Measurements from ENCODE around the gene MBNL2.

The MBNL2 gene

DNA sequence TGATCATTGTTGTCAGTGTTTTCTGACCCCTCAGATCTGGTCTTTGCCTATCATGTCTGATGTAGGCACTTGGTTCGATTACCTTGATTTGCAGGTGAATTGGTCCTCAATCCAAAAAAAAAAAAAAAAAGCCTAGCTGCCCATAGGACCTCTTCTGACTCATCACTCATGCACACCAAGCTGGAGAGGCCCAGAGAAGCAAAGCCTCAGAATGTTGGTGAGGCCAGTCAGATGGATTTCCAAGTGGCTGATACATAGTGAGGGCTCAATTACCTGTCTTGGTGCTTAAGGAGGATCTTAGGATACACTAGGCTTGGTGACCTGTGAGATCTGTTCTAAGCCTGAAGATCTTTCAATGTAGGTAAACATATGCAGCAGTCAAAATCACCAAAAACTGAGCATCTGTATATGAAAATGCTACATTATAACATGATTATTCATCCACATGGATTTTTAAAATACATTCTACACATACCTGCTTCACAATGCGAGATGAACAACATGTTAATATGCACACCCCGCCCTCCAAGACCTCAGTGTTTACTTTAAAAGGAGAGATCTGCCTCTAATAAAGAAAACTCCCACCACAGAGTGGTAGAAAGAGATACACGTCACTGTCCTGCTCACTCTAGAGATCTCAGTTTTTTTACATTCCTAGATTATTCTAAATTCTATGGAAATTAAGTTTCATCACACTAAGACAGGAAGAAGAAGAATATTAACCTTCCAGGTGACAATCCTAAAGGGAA is 132.0 kb downstream of the MBNL2 start:
- DNase-seq: no peak

DNA sequence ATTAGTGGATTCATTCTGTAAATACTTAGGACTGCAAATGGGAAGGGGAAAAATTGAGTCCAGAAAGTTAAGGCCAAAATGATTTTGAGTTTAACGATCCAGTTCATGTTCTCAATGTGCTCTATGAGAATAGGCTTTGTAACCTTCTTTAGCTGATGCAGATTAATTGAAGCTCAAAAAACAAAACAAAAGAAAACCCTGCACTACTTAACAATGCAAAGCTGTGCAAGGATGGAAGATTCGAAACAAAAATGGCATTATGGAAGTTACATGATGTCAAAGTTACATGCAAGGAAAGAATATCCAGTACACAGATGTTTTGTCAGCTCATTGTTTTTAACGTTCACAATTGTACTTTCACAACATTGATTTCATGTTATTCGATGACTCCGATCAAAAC is 132.7 kb downstream of the MBNL2 start:
- no peak for DNase-seq

DNA sequence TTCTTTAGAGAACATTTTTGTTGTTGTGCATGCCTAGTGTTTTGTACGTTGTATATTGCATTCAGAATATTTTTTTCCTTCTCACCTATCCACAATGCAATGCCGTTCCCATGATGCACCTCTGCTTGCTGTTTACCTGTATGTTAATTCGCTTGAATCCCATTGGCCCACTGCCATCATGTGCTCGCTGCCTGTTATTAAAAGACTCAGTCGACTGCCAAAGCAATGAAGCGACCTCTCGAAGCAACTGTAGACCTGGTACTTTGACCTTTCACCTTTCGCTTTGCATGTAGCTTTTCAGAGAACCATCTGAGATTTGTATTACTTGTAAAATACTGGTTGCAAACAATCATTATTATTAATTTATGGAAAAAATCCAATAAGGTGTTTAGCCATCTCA is 134.5 kb downstream of the MBNL2 start:
- no peak for DNase-seq

DNA sequence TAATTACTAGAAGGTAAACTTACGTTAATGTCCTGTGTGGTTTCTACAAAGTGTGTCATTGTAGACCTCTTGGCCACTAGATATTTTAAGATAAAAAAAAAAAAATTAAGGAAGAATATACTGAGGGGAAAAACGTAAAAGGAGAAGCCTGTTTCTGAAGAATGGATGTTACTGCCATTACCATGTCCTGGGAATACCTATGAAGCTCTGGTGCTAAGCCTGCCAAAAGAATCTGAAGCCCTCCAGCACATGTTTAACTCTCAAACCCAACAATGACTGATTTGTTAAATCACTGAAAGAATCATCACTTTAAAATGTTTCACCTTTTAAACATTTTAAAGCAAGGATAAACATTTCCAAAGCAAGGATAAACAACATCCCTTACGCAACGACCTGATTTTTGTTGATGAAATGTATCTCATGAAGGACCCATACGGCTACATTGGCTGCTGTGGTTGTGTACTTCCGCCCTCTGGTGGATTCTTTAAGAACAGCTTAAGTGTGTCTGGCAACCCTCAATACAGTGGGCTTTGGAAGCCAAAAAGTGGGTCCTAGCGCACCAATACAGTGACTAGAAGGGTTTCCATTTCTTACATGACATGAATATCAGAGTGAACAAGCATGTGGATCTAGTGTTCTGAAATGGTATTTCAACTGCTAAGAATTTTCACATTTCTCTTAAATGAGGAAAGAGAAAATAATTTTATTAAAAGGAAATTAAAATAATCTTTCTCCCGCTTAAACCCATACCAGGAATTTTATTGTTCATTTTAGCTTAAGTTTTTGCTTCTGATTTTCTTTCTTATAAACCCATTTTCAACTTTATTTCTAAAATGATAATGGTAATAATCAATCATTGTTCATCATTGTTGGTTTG is 137.3 kb downstream of the MBNL2 start:
- peak; percentile 65 for DNase-seq

DNA sequence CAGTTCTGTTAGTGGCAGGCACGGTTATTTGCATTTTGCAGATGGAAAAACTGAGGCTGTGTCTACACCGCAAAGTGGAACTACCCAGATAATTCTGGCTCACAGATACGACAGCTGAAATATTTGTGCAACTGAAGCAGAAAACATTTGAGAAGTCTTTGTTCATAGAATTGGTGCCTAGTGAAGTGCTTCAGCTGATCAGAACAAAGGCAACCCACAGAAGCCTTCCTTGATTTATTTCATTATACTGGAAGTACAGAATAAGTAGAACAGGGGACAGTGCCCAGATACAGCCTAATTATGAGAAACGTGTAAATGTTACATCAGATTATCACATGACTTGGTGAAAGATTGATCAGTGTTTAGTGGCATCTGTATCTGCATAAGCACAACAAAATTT is 138.5 kb downstream of the MBNL2 start:
- DNase-seq: no peak

DNA sequence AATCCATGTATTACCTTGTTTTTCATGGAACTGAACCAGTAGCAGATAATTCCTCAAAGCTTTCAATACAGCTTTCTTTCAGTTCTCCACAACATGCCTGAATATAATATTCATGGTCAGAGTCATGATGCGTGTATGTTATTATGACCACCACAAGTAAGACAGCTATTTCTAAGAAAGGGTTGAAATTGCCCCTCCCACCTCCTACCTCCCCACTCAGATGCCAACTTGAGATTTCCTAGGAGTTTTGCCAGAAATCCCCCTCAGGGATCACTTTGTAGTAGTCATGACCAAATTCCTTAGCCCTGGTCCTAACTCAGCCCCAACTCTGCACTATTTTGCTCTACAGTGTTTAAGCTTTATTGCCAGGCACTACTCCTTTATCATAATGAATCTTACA is 141.9 kb downstream of the MBNL2 start:
- DNase-seq: no peak

DNA sequence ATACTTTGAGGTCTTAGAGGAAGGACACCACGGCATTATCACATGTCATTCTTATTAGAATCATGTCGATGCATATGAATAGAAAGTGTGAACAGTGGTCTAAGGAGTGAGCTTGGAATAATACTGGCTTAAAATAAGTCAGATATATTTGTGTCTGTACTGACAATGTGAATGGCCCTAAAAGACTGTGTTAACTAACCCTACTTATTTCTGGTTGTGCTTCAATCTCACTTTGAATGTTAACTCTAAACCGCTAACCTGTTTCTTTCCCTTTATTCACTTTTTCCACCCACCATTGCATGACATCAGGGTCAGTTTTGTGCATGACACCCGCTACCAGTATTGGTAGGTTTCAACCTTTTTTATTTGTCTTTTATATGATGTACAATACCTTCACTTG is 142.7 kb downstream of the MBNL2 start:
- no peak for DNase-seq

DNA sequence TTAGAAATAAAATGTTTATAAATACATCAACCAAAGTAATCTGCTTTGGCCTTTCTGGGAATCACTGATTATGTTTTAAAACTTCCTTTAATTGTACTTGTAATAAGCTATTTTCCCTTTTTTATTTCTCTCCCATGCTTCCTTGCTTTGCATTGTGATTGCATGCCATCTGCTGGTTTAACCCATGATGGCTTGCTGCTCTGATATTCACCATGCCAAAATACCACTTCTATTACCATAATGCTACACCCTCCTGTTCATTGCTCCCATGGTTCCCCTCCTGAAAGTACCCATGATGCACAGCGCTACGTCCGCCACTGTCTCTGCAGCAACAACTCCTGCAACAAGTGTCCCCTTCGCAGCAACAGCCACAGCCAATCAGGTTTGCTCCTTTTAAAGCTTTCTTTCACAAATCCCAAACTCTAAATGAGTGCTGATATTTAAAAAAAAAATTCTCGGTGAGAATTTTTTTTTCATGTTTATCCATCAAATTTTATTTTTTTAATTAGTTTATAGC is 144.1 kb downstream of the MBNL2 start:
- DNase-seq: no peak

DNA sequence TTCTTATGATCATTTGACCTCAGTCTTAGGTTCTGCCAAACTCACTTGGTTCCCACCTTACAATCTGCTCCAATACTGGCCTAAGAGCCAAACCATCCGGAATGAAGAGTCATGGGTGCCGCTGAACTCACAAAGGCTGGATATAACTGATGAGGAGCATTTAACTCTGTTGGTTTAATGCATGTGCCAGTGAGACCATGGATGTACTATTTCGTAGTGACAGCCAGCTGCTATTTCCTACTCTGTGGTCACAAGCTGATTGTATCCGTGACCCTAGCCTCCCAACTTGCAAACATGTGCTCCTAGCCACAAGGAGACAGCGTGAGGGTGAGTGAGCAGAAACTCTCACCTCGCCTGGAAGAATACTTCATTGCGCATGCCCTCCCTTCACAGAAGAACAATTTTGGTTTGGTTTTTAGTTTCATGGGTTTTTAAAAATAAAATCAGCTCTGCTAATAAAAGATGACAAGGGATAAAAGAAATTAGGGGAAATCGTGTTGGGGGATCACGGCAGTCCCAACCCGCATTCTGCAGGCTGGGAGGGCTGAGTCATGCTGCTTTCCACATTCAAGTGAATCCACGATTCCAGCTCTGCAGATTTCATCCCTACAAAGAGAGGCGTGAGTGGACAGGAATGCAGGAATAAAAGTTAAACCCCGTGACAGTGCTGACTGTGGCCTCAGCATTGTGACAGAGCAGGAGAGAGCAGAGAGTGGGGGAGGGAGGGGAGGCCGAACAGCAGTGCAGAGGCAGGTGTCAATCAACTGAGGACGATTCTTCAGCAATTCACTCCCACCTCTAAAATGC is 145.1 kb downstream of the MBNL2 start:
- DNase-seq: no peak

DNA sequence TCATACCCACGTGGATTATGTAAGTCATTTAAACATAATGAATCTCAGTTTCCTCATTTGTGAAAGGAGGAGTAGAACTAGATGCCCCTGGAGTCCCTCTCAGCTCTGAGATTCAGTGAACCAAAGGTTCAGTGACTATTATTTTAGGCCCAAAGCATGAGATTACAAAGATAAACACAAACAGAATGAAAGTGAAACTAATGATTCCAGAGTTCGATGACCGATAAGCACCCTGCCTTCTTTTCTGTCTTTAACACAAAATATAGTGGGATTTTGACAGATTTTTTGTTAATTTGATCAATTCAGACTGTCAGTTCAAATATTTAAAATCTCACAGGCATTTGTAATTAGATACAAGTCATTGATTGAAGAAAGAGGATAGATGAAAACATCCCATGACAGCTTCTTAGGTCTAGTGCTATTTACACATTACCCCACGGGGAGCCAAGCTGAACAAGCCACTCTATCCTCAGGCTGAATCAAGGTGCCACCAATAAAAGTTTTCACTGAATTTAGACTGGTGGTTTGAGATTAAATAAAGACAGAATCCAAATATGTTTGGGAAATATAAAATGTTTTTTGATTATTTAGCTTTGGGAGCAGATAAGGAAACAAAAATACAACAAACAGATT is 147.2 kb downstream of the MBNL2 start:
- no peak for DNase-seq

DNA sequence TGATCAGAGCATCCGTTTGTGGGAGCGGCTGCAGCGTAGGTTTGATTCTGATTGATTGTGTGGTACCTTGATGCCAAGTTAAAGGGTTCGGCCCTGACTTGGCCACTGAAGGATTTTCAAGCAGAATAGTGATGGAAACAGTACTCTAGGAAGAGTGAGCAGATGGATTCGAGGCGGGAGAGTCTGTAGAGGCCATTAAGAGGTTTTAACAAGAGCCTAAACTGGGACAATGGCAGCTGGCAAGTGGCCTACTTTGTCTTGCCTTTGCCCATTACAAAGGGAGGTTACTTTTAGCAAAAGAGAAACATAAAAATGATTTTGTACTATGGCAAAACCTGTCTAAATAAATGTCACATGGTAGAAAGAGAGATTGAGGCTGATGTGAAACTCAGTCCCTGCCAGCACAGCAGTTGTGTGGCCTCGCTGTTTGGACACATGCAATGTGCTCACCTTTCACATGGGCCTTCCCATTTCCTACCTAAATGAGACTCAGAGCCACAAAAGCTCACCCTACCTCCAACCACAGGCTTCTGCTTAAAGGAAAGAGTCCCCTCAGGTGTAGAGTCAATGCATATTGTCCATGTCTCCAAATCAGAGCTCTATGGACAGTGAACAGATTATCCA is 149.5 kb downstream of the MBNL2 start:
- DNase-seq: no peak

DNA sequence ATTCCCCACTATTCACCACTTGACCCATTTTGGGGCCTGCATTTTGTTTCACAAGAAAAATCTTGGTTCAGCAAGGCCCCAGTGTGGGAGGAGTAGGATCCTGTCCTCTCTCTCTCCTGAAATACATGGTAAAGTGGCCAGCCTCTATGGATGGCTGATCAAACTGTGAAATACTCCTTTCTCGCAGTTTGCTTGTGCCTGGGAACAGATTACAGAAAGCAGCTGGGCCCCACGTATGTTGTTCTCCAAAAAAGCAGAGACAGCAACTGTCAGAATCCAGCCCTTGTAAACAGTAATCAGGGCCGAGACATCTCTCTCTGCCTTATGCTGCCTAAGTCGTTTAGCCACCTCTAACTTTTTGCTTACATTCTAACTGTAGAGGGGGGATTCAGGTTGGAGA is 150.8 kb downstream of the MBNL2 start:
- DNase-seq: no peak

DNA sequence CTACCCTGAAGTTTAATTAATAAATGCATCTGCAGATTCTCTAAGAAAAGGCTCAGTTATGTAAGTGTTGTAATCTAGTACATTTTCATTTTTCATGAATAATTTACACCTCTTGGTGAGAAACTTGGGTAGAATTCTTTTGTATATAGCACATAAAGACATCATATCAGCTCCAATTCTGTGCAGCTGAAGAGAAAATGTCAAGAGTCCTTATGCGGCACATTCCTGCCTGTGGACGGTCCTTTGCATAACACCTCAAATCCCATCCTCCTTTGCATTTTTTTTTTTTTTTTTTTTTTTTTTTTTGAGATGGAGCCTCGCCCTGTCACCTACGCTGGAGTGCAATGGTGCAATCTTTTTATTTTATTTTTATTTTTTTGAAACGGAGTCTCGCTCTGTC is 151.7 kb downstream of the MBNL2 start:
- no peak for DNase-seq

DNA sequence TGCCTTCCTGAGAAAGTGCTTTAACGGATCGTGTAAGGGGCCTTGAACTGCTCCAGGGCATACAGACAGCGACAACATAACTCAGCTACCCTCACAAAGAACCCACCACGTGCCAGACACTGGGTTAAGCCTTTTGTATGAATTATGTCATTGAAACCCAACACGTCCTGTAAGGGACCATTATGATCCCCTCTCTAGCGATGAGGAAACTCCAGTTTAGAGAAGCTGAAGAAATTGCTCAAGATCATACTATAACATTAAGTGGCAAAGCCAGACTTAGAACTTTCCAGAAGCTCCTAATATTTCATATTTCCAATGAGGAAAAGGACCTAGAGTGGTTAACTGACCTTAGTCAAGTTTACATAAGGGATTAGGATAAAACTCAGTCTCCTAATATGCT is 154.8 kb downstream of the MBNL2 start:
- DNase-seq: no peak

DNA sequence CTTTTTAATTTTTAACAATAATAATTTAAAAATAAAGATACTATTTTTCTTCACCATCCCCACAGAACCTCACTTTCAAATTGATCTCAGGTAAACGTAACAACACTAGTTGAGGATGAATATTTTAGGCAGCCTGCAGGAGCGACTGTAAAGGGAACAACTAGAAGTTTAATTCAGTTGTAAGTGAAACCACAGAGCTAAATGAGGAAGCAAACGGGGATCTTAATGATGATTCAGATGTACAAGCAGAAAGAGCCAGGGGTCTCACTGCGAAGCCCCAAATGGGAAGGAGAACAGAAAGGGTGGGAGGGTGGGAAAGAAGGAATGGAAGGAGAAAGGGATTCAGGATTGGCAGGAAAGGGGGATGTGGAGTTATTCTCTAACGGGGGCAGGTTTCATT is 157.3 kb downstream of the MBNL2 start:
- no peak for DNase-seq

DNA sequence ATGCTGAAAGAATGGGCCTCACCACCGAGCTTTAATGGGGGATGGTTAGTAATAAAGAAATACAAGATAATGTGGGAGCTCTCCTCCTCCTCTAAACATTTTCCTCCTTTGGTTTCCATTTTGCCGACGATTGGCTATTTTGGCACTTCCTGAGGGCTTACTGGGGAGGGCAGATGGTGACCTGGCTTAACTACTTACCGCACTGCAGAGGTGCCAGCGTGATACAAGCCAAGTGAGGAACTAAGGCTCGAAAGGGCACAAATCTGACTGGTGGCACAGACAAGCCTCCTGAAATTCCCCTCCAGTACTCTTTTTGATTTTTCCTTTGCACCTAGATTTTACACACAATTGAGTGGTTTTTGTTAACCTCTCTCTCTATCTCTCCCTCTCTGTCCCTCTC is 158.6 kb downstream of the MBNL2 start:
- no peak for DNase-seq

DNA sequence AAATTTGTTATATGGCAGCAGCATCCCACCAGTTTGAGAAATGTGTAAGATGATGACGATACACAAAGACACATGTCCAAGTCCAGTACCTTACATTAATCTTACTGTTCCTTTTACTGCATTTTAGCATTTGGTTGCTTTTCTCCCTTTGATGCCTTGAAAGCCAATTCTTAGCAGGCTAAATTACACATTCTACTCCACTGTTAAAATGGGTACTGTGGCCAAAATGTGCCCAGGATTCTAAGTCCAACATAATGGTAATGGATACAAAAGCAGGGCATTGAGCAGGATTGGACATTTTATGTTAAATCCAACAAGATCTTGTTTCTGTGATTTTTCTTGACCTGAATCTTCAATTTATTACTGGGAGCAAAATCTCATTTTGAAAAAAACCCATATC is 159.1 kb downstream of the MBNL2 start:
- no peak for DNase-seq

DNA sequence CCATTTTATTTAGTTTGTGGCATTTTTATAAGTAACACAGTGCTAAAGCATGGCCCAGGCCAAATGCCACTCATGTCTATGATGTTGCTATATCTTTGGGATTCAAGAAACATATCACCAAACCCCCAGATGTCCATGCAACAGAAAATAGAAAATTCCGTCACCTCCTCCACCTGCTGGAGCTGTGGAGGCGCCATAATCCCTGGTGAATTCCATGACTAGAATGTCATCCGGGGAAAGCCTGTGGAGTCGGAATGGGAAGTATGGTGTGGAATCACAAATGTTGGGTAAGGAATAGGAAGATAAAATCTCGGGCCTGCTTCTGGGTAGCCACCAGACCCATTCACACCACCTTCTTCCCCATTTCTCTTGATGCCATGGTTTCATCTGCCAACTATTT is 160.1 kb downstream of the MBNL2 start:
- DNase-seq: no peak

DNA sequence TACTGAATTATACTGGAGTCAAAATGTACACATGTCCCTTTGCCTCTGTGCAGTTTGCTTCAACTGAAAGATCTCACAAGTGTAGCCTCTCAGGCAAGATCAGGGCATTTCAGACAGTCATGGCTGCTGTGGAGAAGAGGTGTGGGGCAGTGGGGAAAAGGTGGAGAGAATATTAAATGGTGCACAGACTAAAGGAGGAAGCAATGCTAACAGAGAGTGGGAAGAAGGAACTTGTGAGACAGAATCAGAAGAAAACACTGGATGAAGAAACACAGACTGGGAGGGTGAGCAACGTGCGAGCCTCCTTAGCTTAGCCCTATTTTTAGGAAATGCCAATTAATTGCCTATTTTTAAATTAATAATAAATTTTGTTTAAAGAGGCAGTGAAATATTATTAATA is 162.2 kb downstream of the MBNL2 start:
- DNase-seq: no peak

DNA sequence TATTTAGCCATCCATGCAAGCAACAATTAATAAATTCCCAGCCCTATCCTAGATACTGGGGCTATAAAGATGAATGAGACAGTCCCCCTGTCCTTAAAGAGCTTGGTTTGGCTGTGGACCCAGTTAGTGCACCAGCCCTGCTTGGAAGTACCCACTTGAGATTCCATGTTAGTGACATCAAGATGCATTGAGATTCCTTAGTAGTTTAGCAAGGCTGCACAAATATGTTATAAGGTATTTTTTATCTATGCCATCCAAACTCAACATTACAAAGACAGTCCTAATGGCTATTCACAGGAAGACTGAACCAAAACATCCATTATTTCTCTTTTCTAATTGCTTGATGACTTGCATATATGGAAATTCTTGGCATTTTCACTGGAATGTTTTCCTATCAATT is 163.0 kb downstream of the MBNL2 start:
- no peak for DNase-seq

DNA sequence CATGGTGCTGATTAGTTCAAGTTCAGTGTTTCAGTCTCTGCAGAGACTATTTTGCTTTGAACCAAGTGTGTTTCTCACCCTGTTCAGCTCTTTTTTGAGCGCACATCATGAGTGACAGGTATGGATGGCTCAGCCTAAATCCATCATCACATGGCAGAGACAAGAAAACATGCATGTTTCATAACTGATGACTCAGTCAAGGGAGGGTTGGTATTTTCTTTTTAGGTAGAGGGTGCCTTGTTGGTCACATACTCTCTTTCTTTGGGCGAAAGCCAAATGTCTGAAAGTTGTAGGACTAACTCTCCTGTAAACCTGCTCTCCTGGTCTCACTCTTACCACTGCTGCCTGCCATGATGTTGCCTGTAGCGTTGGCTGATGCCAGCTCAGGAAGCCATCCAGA is 163.7 kb downstream of the MBNL2 start:
- no peak for DNase-seq

DNA sequence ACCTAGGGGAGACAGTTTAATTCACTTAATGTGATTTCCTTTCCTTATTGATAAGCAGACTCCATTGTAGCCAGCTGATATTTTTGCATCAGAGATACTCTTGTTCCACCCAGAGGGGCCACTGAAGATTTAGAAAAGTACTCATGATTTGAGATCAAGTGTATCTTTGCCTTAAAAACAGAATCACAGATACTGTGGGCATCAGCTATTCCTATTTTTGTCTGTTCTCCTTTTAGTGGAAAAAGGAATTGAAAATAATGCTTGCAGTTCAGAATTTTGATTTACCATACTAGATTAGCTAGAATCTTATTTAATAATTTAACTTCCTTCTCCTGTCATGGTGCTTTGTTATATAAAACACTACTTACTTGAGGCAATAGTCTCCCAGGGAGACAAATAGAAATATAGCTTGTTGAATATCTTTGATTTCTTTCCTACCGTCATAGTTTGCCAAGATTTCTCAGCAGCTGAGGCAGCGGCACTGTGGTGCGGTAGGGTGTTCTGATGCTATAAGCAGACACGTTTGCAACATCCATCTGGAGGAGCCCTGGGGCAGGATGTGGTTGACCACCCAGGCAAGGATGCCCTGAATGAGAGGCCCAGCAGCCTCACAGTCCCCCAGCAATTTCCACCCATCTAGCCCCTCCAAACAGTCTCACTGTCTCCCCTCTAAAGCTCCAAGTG is 164.8 kb downstream of the MBNL2 start:
- peak; percentile 65 for DNase-seq
